ENCODE data around the gene GPR3. TPM values are rescaled to one million over a fixed set of nuclear protein-coding genes. Genes with fewer than 3 reads are reported as not detected.
A peak's percentile ranks its signal among the peaks of the same experiment; 100 is the strongest.

Gene GPR3
- total and polyA plus RNA-seq, 2 donors (not counting 3 experiments of a cell fraction or from before 2014, with no cell fraction given): 1.8 TPM

GRCh38 chr1:27388337-27389005 lies 4.0 kb upstream of the GPR3 start:
- no peaks in the 10 kb centered on the region for H3K27me3 ChIP-seq (ENCODE audit: control insufficient read depth in 2 of 2, insufficient read depth in 2 of 2, low read length in 2 of 2)
- no peak overlapping the region for H2AFZ ChIP-seq (ENCODE audit: low read depth, low read length)
- ChIA-PET POLR2A (no interaction called here), CTCF (interaction anchor here (0.7 to 7.4 kb wide), 14 partner anchors 9 to 344 kb away, joined by 3 to 161 read pairs (median 8); partner anchors contain the start of gene MAP3K6)
- TF ChIP-seq EZH2 (IDR thresholded peaks at IDR 0.05; ENCODE audit: borderline replicate concordance, low read depth, low read length, severe bottlenecking): no peak
- TF ChIP-seq, protein P1, sequence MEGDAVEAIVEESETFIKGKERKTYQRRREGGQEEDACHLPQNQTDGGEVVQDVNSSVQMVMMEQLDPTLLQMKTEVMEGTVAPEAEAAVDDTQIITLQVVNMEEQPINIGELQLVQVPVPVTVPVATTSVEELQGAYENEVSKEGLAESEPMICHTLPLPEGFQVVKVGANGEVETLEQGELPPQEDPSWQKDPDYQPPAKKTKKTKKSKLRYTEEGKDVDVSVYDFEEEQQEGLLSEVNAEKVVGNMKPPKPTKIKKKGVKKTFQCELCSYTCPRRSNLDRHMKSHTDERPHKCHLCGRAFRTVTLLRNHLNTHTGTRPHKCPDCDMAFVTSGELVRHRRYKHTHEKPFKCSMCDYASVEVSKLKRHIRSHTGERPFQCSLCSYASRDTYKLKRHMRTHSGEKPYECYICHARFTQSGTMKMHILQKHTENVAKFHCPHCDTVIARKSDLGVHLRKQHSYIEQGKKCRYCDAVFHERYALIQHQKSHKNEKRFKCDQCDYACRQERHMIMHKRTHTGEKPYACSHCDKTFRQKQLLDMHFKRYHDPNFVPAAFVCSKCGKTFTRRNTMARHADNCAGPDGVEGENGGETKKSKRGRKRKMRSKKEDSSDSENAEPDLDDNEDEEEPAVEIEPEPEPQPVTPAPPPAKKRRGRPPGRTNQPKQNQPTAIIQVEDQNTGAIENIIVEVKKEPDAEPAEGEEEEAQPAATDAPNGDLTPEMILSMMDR (IDR thresholded peaks at IDR 0.05; ENCODE audit: extremely low read depth in 1 of 2, insufficient read depth in 1 of 2, low read depth in 1 of 2, low read length in 2 of 2): peak; percentile 81 to 85
- no peak overlapping the region for H3K9ac ChIP-seq (replicated peaks; ENCODE audit: extremely low read depth, insufficient read depth, low read length)
- H3K79me2 ChIP-seq (ENCODE audit: control insufficient read depth, insufficient read depth, low read length): peaks cover 5% of the 10 kb centered on the region
- H3K27ac ChIP-seq (ENCODE audit: insufficient read depth, low read depth, low read length): no peak overlapping the region
- FAIRE-seq (peak; percentile 86), DNase-seq (ENCODE audit: low read depth, low spot score) (peak; percentile 46)
- no peaks in the 10 kb centered on the region for H3K36me3 ChIP-seq (ENCODE audit: control insufficient read depth in 2 of 2, extremely low read depth in 1 of 2, insufficient read depth in 2 of 2, low read length in 2 of 2)
- dilution Hi-C loops (cut with MboI; ENCODE audit: extremely low pct_ligation_motif_present, low sequenced_read_pairs) (no loop called here), intact Hi-C loops (cut with micrococcal nuclease) (loop anchor here (1.0 kb wide), 2 partner anchors 31 to 87 kb away; no protein-coding TSS in a partner anchor)
- H3K4me1 ChIP-seq (ENCODE audit: control insufficient read depth, extremely low read depth, insufficient read depth, low read length): peaks cover 21% of the 10 kb centered on the region
- no peaks in the 10 kb centered on the region for H3K9me3 ChIP-seq (replicated peaks; ENCODE audit: control insufficient read depth, insufficient read depth, low read length)
- no TSS peak for BruUV-seq (replicated peaks)
- H3K4me2 ChIP-seq (ENCODE audit: insufficient read depth, low read length): no peak overlapping the region
- H3K9me1 ChIP-seq (replicated peaks; ENCODE audit: control insufficient read depth, extremely low read depth, insufficient read depth, low read length): no peaks in the 10 kb centered on the region
- no peaks in the 10 kb centered on the region for H4K20me1 ChIP-seq (replicated peaks; ENCODE audit: control insufficient read depth, extremely low read depth, insufficient read depth, low read length)
- H3K4me3 ChIP-seq (replicated peaks in 1 of 3; ENCODE audit: insufficient read depth in 1 of 3, low read depth in 1 of 3, low read length in 3 of 3): no peak overlapping the region

- BruUV-seq (replicated peaks): no TSS peak
- H3K9me3 ChIP-seq (replicated peaks; ENCODE audit: control insufficient read depth, insufficient read depth, low read length): no peaks in the 10 kb centered on the region
- peak overlapping the region; percentile 27 for H3K4me2 ChIP-seq (ENCODE audit: insufficient read depth, low read length)
- H3K4me1 ChIP-seq (ENCODE audit: control insufficient read depth, extremely low read depth, insufficient read depth, low read length): peaks cover 21% of the 10 kb centered on the region
- H2AFZ ChIP-seq (ENCODE audit: low read depth, low read length): peak overlapping the region; percentile 87
- ChIA-PET POLR2A (interaction anchor here (1.3 kb wide), 1 partner anchor 26 kb away, joined by 3 read pairs; no protein-coding TSS in a partner anchor), CTCF (interaction anchor here (0.7 to 7.4 kb wide), 20 partner anchors 9 to 347 kb away, joined by 3 to 161 read pairs (median 4); partner anchors contain the start of genes CD164L2 and MAP3K6)
- no peaks in the 10 kb centered on the region for H3K36me3 ChIP-seq (ENCODE audit: control insufficient read depth in 2 of 2, extremely low read depth in 1 of 2, insufficient read depth in 2 of 2, low read length in 2 of 2)
- H3K79me2 ChIP-seq (ENCODE audit: control insufficient read depth, insufficient read depth, low read length): peaks cover 5% of the 10 kb centered on the region
- intact Hi-C loops (cut with micrococcal nuclease) (loop anchor here (1.0 to 10.0 kb wide), 7 partner anchors 25 to 349 kb away; partner anchors contain the start of genes MAP3K6 and TMEM222), dilution Hi-C loops (cut with MboI; ENCODE audit: extremely low pct_ligation_motif_present, low sequenced_read_pairs) (no loop called here)
- DNase-seq (ENCODE audit: low read depth, low spot score) (peak; percentile 47), FAIRE-seq (no peak)
- no peaks in the 10 kb centered on the region for H3K9me1 ChIP-seq (replicated peaks; ENCODE audit: control insufficient read depth, extremely low read depth, insufficient read depth, low read length)
- peak overlapping the region; percentile 0 for H3K9ac ChIP-seq (replicated peaks; ENCODE audit: extremely low read depth, insufficient read depth, low read length)
- TF ChIP-seq GATA2 (IDR thresholded peaks at IDR 0.05; ENCODE audit: insufficient read depth, insufficient read length, low read depth, low read length) (no peak), JUN (IDR thresholded peaks at IDR 0.05; ENCODE audit: borderline replicate concordance, insufficient read depth, insufficient read length, low read depth) (peak; percentile 21), POLR2A (IDR thresholded peaks at IDR 0.05; ENCODE audit: low read depth, low read length) (no peak)
- H4K20me1 ChIP-seq (replicated peaks; ENCODE audit: control insufficient read depth, extremely low read depth, insufficient read depth, low read length): no peaks in the 10 kb centered on the region
- no peak overlapping the region for H3K4me3 ChIP-seq (replicated peaks in 1 of 3; ENCODE audit: insufficient read depth in 1 of 3, low read depth in 1 of 3, low read length in 3 of 3)
- no peak overlapping the region for H3K27ac ChIP-seq (ENCODE audit: insufficient read depth, low read depth, low read length)
- no peaks in the 10 kb centered on the region for H3K27me3 ChIP-seq (ENCODE audit: control insufficient read depth in 2 of 2, insufficient read depth in 2 of 2, low read length in 2 of 2)
These were observed 819 bp upstream of the GPR3 start for GRCh38 chr1:27391511-27392095.
